PFSK-1 (cell line): ENCODE measurements around the gene USP50.

Experiments used
- FOXP2 ChIP-seq: optimal IDR thresholded peaks from 2 replicates; pipeline ENCODE3; 2011; ENCODE audit warnings: borderline replicate concordance, control low read depth, inconsistent platforms; ENCODE audit not compliant: insufficient read depth; ENCODE audit errors: extremely low read length, extremely low read depth
- POLR2AphosphoS5 ChIP-seq: IDR thresholded peaks from 2 replicates; pipeline ENCODE4 v1.6.1; 2012; ENCODE audit warnings: low read depth, mild to moderate bottlenecking, control low read depth, low read length, moderate library complexity
- REST ChIP-seq, 2 experiments: IDR thresholded peaks; 2 replicates each; pipeline versions ENCODE4 v1.6.1 to v1.8.0; 2011 to 2012; ENCODE audit warnings: low read depth in 2 of 2, low read length in 2 of 2, control low read depth in 1 of 2, inconsistent platforms in 1 of 2, mild to moderate bottlenecking in 1 of 2, moderate library complexity in 1 of 2; ENCODE audit not compliant: insufficient read depth in 1 of 2
- SIN3A ChIP-seq: IDR thresholded peaks from 2 replicates; pipeline ENCODE4 v1.6.1; 2012; ENCODE audit warnings: mild to moderate bottlenecking, low read length, moderate library complexity, borderline replicate concordance; ENCODE audit not compliant: insufficient read depth
- TAF1 ChIP-seq: IDR thresholded peaks from 2 replicates; pipeline ENCODE4 v1.6.1; 2012; ENCODE audit warnings: low read length, control low read depth, borderline replicate concordance; ENCODE audit not compliant: insufficient read depth

- TF ChIP-seq TAF1 (no peak), REST (IDR thresholded peaks at IDR 0.05; ENCODE audit: insufficient read depth in 1 of 2, low read depth in 2 of 2, low read length in 2 of 2) (no peak), SIN3A (no peak), POLR2AphosphoS5 (no peak), FOXP2 (no peak)
Observed at GRCh38 chr15:50496692-50497091, 49.8 kb downstream of the USP50 start.
